HG02642 (cell line): Measurements from ENCODE around the gene CPED1.
A peak's percentile ranks its signal among the peaks of the same experiment; 100 is the strongest.

Experiments
- ATAC-seq: cut with Tn5 transposase; IDR thresholded peaks from one replicate; pipeline ENCODE4 v1.9.1; 2021; ENCODE audit warnings: mild to moderate bottlenecking; ENCODE audit not compliant: unreplicated experiment, poor library complexity

Gene CPED1

DNA sequence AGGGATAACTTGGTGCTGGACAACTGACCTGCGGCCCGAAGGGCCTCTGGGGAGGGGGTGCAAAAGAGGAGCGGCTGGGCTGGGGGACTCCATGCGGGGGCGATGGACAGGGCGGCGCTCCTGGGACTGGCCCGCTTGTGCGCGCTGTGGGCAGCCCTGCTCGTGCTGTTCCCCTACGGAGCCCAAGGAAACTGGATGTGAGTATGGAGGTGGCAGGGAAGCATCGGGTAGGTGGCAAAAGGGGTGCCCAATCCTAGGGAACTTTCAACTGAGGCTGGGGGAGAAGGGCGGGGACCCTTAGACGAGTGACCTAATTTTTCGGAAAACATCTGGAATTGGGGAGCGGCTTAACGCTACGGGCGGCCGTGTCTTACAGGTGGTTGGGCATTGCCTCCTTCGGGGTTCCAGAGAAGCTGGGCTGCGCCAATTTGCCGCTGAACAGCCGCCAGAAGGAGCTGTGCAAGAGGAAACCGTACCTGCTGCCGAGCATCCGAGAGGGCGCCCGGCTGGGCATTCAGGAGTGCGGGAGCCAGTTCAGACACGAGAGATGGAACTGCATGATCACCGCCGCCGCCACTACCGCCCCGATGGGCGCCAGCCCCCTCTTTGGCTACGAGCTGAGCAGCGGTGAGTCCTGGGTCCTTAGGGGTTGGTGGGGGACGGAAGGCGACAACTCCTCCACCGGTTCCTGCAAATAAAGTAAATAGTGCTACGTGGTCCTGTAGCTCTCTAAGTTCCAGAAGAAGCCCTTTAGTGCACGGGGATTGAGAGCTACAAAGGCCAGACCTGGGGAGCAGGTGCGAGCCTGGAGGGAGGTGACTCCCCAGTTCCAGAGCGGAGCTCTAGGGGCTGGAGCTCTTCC is 340.9 kb downstream of the CPED1 start:
- ATAC-seq: peak; percentile 78

DNA sequence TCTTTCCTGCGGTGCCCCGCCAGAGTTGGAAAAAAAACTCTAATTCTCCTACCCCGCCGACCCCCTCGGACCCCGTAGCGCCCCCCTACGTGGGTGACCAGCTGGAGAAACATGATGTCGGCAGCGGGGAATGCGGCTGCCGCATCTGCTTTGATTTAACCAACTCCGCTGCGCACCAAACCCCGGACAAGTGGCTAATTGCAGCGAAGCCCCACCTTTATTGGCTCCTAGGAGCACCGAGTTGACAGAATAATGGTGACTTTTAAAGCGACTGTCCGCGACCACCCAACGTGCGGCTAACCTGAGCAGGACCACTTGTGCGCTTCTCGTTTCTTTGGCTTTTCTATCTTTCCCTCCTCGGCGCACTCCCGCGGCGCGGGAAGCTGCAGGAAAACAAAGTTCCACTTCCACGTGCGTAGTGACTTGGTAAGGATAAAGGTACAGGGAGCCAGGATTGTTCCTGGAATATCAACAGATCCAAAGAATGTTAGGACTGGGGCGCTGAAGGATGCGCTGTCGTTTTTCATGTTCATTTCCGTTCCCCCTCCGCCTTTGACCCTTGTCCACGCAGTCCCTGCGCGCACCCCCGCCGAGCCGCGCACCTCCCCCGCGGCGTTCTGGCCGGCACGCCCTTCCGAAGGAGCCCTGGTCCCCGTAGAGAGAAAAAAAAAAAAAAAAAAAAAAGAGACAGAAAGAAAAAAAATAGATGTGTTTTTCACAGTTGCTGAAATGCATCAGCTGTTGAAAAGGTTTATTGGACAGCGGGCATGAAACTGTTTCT is 341.7 kb downstream of the CPED1 start:
- ATAC-seq: peak; percentile 29

GRCh38 chr7:121331048-121331447 is 342.5 kb downstream of the CPED1 start:
- ATAC-seq: no peak

GRCh38 chr7:121331574-121331973 is 343.1 kb downstream of the CPED1 start:
- no peak for ATAC-seq

DNA sequence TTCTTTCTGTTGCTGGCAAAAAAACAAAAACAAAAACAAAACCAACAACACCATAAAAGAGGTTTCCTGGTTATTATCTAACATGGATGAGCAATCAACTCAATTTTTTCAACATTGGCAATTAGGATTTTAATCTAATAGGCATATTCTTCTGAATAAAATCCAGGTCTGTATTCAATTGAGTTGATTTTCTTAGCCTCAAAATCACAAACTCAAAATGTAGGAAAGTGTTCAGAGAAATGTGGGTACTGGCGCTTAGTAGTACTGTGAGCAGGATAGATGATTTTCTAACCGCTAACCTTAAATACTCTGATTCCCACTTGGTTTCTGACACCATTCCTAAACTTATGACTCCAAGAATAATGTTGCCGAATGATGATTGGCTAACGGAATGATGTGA is 345.9 kb downstream of the CPED1 start:
- no peak for ATAC-seq

DNA sequence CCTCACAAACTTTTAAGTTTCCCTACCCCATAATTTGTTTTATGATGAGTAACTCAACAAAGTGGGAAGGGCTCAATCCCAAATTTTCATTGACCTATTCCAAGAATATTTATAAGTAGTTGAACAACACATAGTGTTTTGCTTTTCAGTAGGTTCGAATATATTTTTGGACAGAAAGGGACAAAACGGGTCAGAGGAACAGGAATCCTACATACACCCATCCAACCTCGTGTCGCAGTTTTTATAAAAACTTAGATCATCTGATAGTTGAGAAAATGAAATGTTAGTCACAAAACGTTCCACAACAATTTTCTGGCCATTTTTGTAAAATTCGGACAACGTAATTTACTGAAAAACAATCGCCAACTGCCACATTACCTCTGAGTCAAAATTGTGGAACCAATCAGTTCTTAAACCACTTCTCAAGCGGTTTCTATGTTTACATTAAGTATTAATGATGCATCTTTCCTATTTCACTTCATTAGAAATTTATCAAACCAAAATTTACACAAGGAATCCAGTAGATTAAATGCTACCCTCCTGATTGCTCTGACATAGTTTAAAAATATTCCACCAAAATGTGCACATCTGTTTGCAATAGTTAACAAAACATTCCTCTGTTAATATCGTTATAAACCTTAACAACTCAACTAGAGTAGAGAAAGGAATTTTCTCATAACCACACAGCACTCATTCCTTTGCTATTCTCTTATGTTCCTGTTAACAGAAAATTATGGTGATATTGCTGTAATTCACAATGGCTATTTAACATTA is 346.6 kb downstream of the CPED1 start:
- ATAC-seq: no peak

DNA sequence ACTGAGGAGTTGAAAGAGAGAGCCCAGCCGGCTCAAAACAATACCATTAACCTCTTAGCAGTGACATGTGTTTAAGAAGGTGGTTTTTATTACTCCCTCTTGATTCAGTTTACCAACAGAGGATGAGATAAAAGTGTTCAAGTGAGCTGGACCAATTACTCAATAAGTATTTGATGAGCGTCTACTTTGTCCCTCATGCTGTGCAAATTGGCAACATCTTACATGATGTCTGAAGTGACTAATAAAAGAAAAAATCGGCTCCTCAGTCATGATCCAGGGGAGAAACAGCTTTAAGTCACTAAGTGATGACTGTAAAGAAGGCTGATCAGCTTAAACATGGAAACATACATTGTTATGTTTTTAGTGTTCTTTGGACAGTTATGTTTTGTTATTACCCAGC is 348.1 kb downstream of the CPED1 start:
- no peak for ATAC-seq

DNA sequence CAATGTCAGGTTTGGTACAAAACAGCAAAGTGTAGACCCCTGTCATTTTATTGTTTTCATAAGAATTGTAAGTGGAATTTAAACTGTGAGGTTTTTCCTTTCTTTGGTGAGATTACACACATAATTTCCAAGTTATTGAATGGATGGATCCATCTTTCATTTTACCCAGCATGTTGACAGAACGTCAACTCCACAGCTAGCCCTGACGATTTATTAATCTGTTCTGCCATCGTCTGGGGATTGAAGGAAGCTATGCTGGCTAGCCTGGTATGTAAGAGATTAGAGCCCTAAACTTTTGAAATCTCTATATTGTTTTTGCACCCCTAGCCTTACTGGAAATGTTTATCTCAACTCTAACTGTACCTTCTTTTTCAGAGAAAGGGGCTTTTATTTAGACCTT is 348.9 kb downstream of the CPED1 start:
- ATAC-seq: no peak

DNA sequence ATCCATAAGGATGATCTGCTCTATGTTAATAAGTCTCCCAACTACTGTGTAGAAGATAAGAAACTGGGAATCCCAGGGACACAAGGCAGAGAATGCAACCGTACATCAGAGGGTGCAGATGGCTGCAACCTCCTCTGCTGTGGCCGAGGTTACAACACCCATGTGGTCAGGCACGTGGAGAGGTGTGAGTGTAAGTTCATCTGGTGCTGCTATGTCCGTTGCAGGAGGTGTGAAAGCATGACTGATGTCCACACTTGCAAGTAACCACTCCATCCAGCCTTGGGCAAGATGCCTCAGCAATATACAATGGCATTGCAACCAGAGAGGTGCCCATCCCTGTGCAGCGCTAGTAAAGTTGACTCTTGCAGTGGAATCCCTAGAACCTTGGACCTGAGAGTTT is 350.6 kb downstream of the CPED1 start:
- no peak for ATAC-seq

DNA sequence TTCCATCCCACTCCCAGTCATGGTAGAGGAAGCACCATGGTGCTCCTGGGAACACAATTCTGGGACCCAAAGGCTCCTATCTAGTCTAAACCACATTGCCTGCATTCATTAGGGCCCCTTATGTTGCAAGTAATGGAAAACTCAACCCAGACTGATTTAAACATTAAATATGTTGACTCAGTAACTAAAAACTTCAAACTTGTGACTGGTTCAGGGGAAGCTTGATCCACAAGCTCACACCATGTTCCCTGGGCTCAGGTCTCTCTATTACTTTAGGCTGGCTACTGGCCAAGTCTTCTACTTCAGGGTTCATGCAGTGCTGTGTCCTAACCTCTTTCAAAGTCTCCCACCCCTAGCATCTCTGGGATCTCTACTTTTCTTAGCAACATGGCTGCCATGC is 353.4 kb downstream of the CPED1 start:
- no peak for ATAC-seq

DNA sequence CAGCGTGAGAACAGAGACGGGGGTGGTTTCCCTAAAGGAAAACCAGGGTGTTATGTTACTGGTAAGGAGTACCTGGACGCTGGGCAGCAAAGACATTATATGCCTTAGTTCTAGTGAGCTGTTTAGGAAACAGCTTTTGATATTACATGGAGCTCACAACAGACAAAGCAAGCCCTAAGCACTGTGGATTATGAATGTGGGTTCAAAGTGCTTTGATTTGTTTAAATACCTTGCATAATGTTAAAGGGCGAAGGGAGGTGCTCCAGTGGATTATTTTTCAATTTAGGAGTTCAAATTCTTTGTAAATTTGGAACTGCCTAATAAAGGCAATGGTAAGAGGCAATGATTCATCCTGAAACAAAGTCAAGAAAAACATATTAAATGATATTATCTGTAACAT is 354.1 kb downstream of the CPED1 start:
- ATAC-seq: no peak

- no peak for ATAC-seq
These were observed 354.8 kb downstream of the CPED1 start for GRCh38 chr7:121343302-121343701.

DNA sequence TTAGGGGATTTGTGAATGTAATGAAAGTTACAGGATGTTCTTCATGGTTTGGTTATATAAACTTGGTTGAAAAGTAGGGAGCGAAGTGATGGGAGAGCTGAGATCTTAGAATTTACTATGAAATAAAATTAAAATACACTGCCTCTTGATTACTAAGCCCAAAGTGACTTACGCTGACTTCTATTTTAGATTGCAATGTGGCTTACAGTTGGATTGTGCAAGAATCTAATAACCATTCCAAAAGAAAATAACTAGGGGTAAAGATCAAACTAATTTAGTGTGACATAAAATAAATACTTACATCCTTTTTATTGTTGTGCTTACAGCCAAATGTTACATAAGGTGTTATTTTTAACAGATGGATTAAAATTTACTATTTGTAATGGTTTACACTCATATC is 355.6 kb downstream of the CPED1 start:
- no peak for ATAC-seq

DNA sequence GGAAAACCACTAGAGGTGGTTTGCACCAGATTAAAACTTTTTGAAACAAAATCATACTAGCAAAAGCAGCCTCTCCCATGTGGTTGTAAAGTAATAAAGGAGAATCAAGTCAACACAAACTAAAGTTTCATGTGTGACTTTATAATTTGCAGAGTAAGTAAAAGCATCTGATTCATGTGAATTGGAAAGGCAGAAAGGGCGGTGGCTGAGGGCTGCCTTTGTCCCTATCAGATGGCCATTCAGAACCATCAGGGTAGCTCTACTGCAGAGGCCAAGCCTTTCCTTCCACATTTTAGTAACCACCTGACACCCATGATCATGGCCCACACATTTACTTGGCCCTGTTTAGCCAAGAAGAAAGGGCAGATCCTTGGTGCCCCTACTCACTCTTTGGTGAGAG is 356.0 kb downstream of the CPED1 start:
- no peak for ATAC-seq
